OCI-LY7 (cell line): Measurements from ENCODE around the gene CLDN8. TPM values are rescaled to one million over a fixed set of nuclear protein-coding genes. Genes with fewer than 3 reads are reported as not detected.

Source experiments
- BruUV-seq: library from RNA; stranded (reverse); fragments of 400-500 nt; replicated peaks from 2 replicates; lab custom pipeline; 2021; lab: Mats Ljungman, UMichigan
- CTCF ChIA-PET: fragments of 300-600 bp; sonication (Branson Sonifier 250); formaldehyde crosslinking; loops from one replicate; lab custom pipeline; 2022; ENCODE audit warnings: antibody characterized with exemption; ENCODE audit not compliant: unreplicated experiment; lab: Charles Lee
- POLR2A ChIA-PET: fragments of 300-600 bp; sonication (Branson Sonifier 250); formaldehyde crosslinking; loops from one replicate; lab custom pipeline; 2022; ENCODE audit warnings: antibody characterized with exemption; lab: Charles Lee
- DNase-seq: peaks from one replicate; pipeline ENCODE4 v3.0.0-alpha.2; 2015; ENCODE audit warnings: low spot score
- H2AFZ ChIP-seq: fragments of 200-600 bp; sonication (generic), shearing (Covaris generic); 2 replicates; pipeline ENCODE4 v1.6.1; 2014; ENCODE audit warnings: mild to moderate bottlenecking, antibody characterized with exemption, low read length, moderate library complexity
- H3K27ac ChIP-seq: fragments of 200-600 bp; sonication (generic); 2 replicates; pipeline ENCODE4 v1.5.1; 2014; ENCODE audit warnings: mixed run types, low read depth, mild to moderate bottlenecking, moderate library complexity, low read length, inconsistent platforms; ENCODE audit not compliant: poor library complexity, severe bottlenecking
- H3K36me3 ChIP-seq: fragments of 200-600 bp; sonication (generic); 2 replicates; pipeline ENCODE4 v1.6.1; 2014; ENCODE audit warnings: mild to moderate bottlenecking, antibody characterized with exemption, low read length, moderate library complexity, mixed read lengths; ENCODE audit not compliant: insufficient read depth
- H3K4me1 ChIP-seq: fragments of 200-600 bp; sonication (generic); 2 replicates; pipeline ENCODE4 v1.5.1; 2014; ENCODE audit warnings: mild to moderate bottlenecking, low read length; ENCODE audit not compliant: insufficient read depth, poor library complexity, severe bottlenecking
- H3K4me2 ChIP-seq: fragments of 200-600 bp; sonication (generic); 2 replicates; pipeline ENCODE4 v1.6.1; 2014; ENCODE audit warnings: mild to moderate bottlenecking, low read length
- H3K4me3 ChIP-seq: fragments of 200-600 bp; sonication (generic); 2 replicates; pipeline ENCODE4 v1.5.1; 2014; ENCODE audit warnings: mild to moderate bottlenecking, low read depth, low read length; ENCODE audit not compliant: poor library complexity, severe bottlenecking
- H3K79me2 ChIP-seq: fragments of 200-600 bp; sonication (generic); 2 replicates; pipeline ENCODE4 v1.6.1; 2016; ENCODE audit warnings: low read depth, mild to moderate bottlenecking, low read length, moderate library complexity, mixed read lengths; ENCODE audit not compliant: insufficient read depth
- H3K9me2 ChIP-seq: fragments of 200-600 bp; sonication (generic); 2 replicates; pipeline ENCODE4 v1.6.1; 2016; ENCODE audit warnings: mild to moderate bottlenecking, low read length, mixed read lengths; ENCODE audit not compliant: insufficient read depth
- H3K9me3 ChIP-seq: fragments of 200-600 bp; sonication (generic); 2 replicates; pipeline ENCODE4 v1.6.1; 2014; ENCODE audit warnings: mild to moderate bottlenecking, mixed run types, low read length, mixed read lengths
- H4K20me1 ChIP-seq: fragments of 200-600 bp; sonication (generic); 2 replicates; pipeline ENCODE4 v1.6.1; 2014; ENCODE audit warnings: mild to moderate bottlenecking, antibody characterized with exemption, low read length, moderate library complexity, mixed read lengths; ENCODE audit not compliant: insufficient read depth
- CTCF ChIP-seq: fragments of 200-600 bp; sonication (generic); conservative IDR thresholded peaks from 2 replicates; pipeline ENCODE4 v1.5.1; 2014; ENCODE audit warnings: mild to moderate bottlenecking, antibody characterized with exemption, low read length, moderate library complexity, mixed read lengths
- EZH2phosphoT487 ChIP-seq: fragments of 200-600 bp; sonication (generic); IDR thresholded peaks from 2 replicates; pipeline ENCODE4 v1.6.1; 2018; ENCODE audit warnings: low read depth, borderline replicate concordance, mild to moderate bottlenecking, mixed run types, antibody characterized with exemption, low read length, moderate library complexity, mixed read lengths
- intact Hi-C: fragments of 100-400 bp; cut with micrococcal nuclease; formaldehyde crosslinking; loops from one replicate; pipeline ENCODE4 v1.10.0; 2022; ENCODE audit not compliant: unreplicated experiment
- total RNA-seq, 2 experiments: library from RNA; depleted of rRNA in 1 of 2; stranded (reverse); fragments of >200 nt in 1 of 2; shearing (Covaris generic) in 1 of 2; gene quantifications; 2 replicates each; pipeline ENCODE4 v1.2.3, GENCODE V29; 2014 to 2022

Gene CLDN8
- total RNA-seq, 2 experiments from 2014 or later = not detected

- TF ChIP-seq EZH2phosphoT487 (no peak), CTCF (no peak)
- Histone ChIP-seq H3K36me3 (no peaks in the 10 kb centered on the region), H3K4me2 (no peak overlapping the region), H3K9me3 (no peaks in the 10 kb centered on the region), H3K79me2 (no peaks in the 10 kb centered on the region), H4K20me1 (no peaks in the 10 kb centered on the region), H2AFZ (no peak overlapping the region), H3K4me1 (no peaks in the 10 kb centered on the region), H3K4me3 (no peak overlapping the region), H3K27ac (no peak overlapping the region), H3K9me2 (no peaks in the 10 kb centered on the region)
- DNase-seq = no peak
- ChIA-PET CTCF (no interaction called here), POLR2A (interaction anchor here (0.6 to 0.8 kb wide), 3 partner anchors 18 to 1933 kb away, joined by 3 to 4 read pairs (median 3); no protein-coding TSS in a partner anchor)
- intact Hi-C loops = no loop called here
- no TSS peak for BruUV-seq
Observed at GRCh38 chr21:30223596-30223995, 7.7 kb upstream of the CLDN8 start.

DNA sequence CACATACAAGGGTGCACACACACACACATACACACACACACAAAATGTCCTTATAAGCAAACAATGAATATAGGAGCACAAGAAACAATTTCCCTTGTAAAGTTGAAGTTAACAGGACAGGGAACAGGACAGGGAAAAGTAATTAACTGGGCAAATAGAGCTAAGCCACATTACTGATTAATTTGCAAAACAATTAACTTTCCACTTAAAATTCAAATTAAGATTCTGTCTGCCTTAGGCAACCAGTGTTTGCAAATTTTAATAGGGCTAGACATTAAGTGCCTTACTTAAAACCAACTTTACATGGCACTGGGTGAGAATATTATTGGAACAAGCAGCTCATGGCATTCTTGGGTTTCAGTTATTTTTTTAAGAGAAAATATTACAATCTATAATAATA lies 6.8 kb upstream of the CLDN8 start:
- Histone ChIP-seq H4K20me1 (no peaks in the 10 kb centered on the region), H3K36me3 (no peaks in the 10 kb centered on the region), H2AFZ (no peak overlapping the region), H3K27ac (no peak overlapping the region), H3K4me2 (no peak overlapping the region), H3K9me2 (no peaks in the 10 kb centered on the region), H3K4me1 (no peaks in the 10 kb centered on the region), H3K4me3 (no peak overlapping the region), H3K79me2 (no peaks in the 10 kb centered on the region), H3K9me3 (no peaks in the 10 kb centered on the region)
- no peak for DNase-seq
- POLR2A ChIA-PET = no interaction called here
- no peak for TF ChIP-seq EZH2phosphoT487
- TF ChIP-seq CTCF = no peak
- intact Hi-C loops = no loop called here
- no TSS peak for BruUV-seq
- CTCF ChIA-PET = no interaction called here

- intact Hi-C loops = no loop called here
- H3K4me1 ChIP-seq = no peaks in the 10 kb centered on the region
- no peaks in the 10 kb centered on the region for H3K9me2 ChIP-seq
- CTCF ChIA-PET = no interaction called here
- BruUV-seq = no TSS peak
- H3K4me3 ChIP-seq = no peak overlapping the region
- no peaks in the 10 kb centered on the region for H3K36me3 ChIP-seq
- H4K20me1 ChIP-seq = no peaks in the 10 kb centered on the region
- no peaks in the 10 kb centered on the region for H3K79me2 ChIP-seq
- H3K4me2 ChIP-seq = no peak overlapping the region
- no peak overlapping the region for H2AFZ ChIP-seq
- POLR2A ChIA-PET = no interaction called here
- DNase-seq = no peak
- H3K27ac ChIP-seq = no peak overlapping the region
- TF ChIP-seq EZH2phosphoT487 (no peak), CTCF (no peak)
- no peaks in the 10 kb centered on the region for H3K9me3 ChIP-seq
Observed at GRCh38 chr21:30211071-30211470, 4.8 kb downstream of the CLDN8 start.
